WTC11 (cell line): ENCODE measurements around the gene LCE5A. TPM values are rescaled to one million over a fixed set of nuclear protein-coding genes. Genes with fewer than 3 reads are reported as not detected.

Experiments used
- ATAC-seq: fragments of 200-7000 bp; cut with Tn5 transposase; 2 replicates; pipeline ENCODE4 v1.10.0; 2021; ENCODE audit warnings: mild to moderate bottlenecking, moderate library complexity
- CTCF ChIA-PET: fragments of 300-600 bp; sonication (Branson Sonifier 250); formaldehyde crosslinking; loops from one replicate; lab custom pipeline; 2021; ENCODE audit warnings: antibody characterized with exemption; lab: Charles Lee
- POLR2A ChIA-PET: fragments of 350-600 bp; sonication (Branson Sonifier 250); formaldehyde crosslinking; loops from one replicate; lab custom pipeline; 2021; ENCODE audit warnings: antibody characterized with exemption; lab: Charles Lee
- DNase-seq: peaks from one replicate; pipeline ENCODE4 v3.0.0; 2021; ENCODE audit warnings: low spot score
- H3K27ac Mint-ChIP-seq: 2 replicates; pipeline ENCODE4 v1.8.0; 2021; ENCODE audit warnings: mixed read lengths
- H3K27me3 Mint-ChIP-seq: 2 replicates; pipeline ENCODE4 v1.8.0; 2021; ENCODE audit warnings: low read depth, mild to moderate bottlenecking, moderate library complexity, mixed read lengths
- H3K36me3 Mint-ChIP-seq: 2 replicates; pipeline ENCODE4 v1.8.0; 2021; ENCODE audit warnings: mixed read lengths
- H3K4me1 Mint-ChIP-seq: 2 replicates; pipeline ENCODE4 v1.8.0; 2022; ENCODE audit warnings: mixed read lengths
- H3K4me3 Mint-ChIP-seq: 2 replicates; pipeline ENCODE4 v1.8.0; 2021; ENCODE audit warnings: mild to moderate bottlenecking, moderate library complexity, mixed read lengths
- H3K9me3 Mint-ChIP-seq: 2 replicates; pipeline ENCODE4 v1.8.0; 2021; ENCODE audit warnings: mixed read lengths
- ESRRA ChIP-seq: sonication (generic); formaldehyde crosslinking; IDR thresholded peaks from 2 replicates; pipeline ENCODE4 v1.8.1; 2022; ENCODE audit warnings: mild to moderate bottlenecking, missing genetic modification reagents, borderline replicate concordance
- FOXK1 ChIP-seq: sonication (generic); formaldehyde crosslinking; IDR thresholded peaks from 2 replicates; pipeline ENCODE4 v1.8.0; 2022; ENCODE audit warnings: mild to moderate bottlenecking, moderate library complexity, missing genetic modification reagents
- FOXP1 ChIP-seq: sonication (generic); formaldehyde crosslinking; IDR thresholded peaks from 2 replicates; pipeline ENCODE4 v1.8.0; 2022; ENCODE audit warnings: missing genetic modification reagents, mild to moderate bottlenecking, moderate library complexity, borderline replicate concordance
- GRHL2 ChIP-seq: fragments of 250-450 bp; sonication (Bioruptor Pico); IDR thresholded peaks from 2 replicates; pipeline ENCODE4 v1.8.0; 2022; ENCODE audit warnings: mild to moderate bottlenecking, moderate library complexity; ENCODE audit not compliant: insufficient replicate concordance, severe bottlenecking
- JUN ChIP-seq: sonication (generic); formaldehyde crosslinking; IDR thresholded peaks from 2 replicates; pipeline ENCODE4 v1.8.0; 2023; ENCODE audit warnings: mild to moderate bottlenecking, missing genetic modification reagents
- NR1H2 ChIP-seq: sonication (generic); formaldehyde crosslinking; IDR thresholded peaks from 2 replicates; pipeline ENCODE4 v1.9.0; 2021; ENCODE audit warnings: mild to moderate bottlenecking, moderate library complexity, missing genetic modification reagents
- NR3C1 ChIP-seq: sonication (generic); formaldehyde crosslinking; conservative IDR thresholded peaks from 2 replicates; pipeline ENCODE4 v1.8.1; 2023; ENCODE audit warnings: low read depth, mild to moderate bottlenecking, missing genetic modification reagents
- RORB ChIP-seq: fragments of 250-450 bp; sonication (Bioruptor Pico); IDR thresholded peaks from 2 replicates; pipeline ENCODE4 v1.9.0; 2021; ENCODE audit warnings: mild to moderate bottlenecking
- TEAD1 ChIP-seq: sonication (generic); formaldehyde crosslinking; IDR thresholded peaks from 2 replicates; pipeline ENCODE4 v1.8.0; 2022; ENCODE audit warnings: mild to moderate bottlenecking, missing genetic modification reagents
- ZBTB21 ChIP-seq: sonication (generic); formaldehyde crosslinking; IDR thresholded peaks from 2 replicates; pipeline ENCODE4 v1.8.1; 2023; ENCODE audit warnings: mild to moderate bottlenecking, missing genetic modification reagents, borderline replicate concordance
- ZNF317 ChIP-seq: sonication (generic); formaldehyde crosslinking; IDR thresholded peaks from 2 replicates; pipeline ENCODE4 v1.8.1; 2023; ENCODE audit warnings: low read depth, mild to moderate bottlenecking, moderate library complexity, missing genetic modification reagents, borderline replicate concordance
- ZNF396 ChIP-seq: fragments of 250-450 bp; sonication (Bioruptor Pico); IDR thresholded peaks from 2 replicates; pipeline ENCODE4 v1.8.0; 2021; ENCODE audit warnings: mild to moderate bottlenecking, moderate library complexity, borderline replicate concordance
- ZNF671 ChIP-seq: fragments of 250-450 bp; sonication (Bioruptor Pico); IDR thresholded peaks from 2 replicates; pipeline ENCODE4 v1.8.0; 2021; ENCODE audit warnings: mild to moderate bottlenecking
- total RNA-seq: library from RNA; stranded (reverse); gene quantifications from 3 replicates; pipeline ENCODE4 v1.2.3, GENCODE V29; 2021
- TF ChIP-seq, protein P1 (sequence below): sonication (generic); formaldehyde crosslinking; IDR thresholded peaks from 2 replicates; pipeline ENCODE4 v1.8.0; 2023; ENCODE audit warnings: missing genetic modification reagents, mild to moderate bottlenecking, borderline replicate concordance
- TF ChIP-seq, protein P2 (sequence below): sonication (generic); formaldehyde crosslinking; IDR thresholded peaks from 2 replicates; pipeline ENCODE4 v1.8.0; 2023; ENCODE audit warnings: mild to moderate bottlenecking, missing genetic modification reagents
- TF ChIP-seq, protein P3 (sequence below): sonication (generic); formaldehyde crosslinking; IDR thresholded peaks from 2 replicates; pipeline ENCODE4 v1.8.0; 2022; ENCODE audit warnings: mild to moderate bottlenecking, missing genetic modification reagents
- TF ChIP-seq, protein P4 (sequence below): sonication (generic); formaldehyde crosslinking; IDR thresholded peaks from 2 replicates; pipeline ENCODE4 v1.8.1; 2023; ENCODE audit warnings: mild to moderate bottlenecking, missing genetic modification reagents, moderate library complexity
- TF ChIP-seq, protein P5 (sequence below): sonication (generic); formaldehyde crosslinking; IDR thresholded peaks from 2 replicates; pipeline ENCODE4 v1.8.0; 2022; ENCODE audit warnings: mild to moderate bottlenecking, missing genetic modification reagents

The LCE5A gene
- total RNA-seq, 1 experiment from 2014 or later = not detected

DNA sequence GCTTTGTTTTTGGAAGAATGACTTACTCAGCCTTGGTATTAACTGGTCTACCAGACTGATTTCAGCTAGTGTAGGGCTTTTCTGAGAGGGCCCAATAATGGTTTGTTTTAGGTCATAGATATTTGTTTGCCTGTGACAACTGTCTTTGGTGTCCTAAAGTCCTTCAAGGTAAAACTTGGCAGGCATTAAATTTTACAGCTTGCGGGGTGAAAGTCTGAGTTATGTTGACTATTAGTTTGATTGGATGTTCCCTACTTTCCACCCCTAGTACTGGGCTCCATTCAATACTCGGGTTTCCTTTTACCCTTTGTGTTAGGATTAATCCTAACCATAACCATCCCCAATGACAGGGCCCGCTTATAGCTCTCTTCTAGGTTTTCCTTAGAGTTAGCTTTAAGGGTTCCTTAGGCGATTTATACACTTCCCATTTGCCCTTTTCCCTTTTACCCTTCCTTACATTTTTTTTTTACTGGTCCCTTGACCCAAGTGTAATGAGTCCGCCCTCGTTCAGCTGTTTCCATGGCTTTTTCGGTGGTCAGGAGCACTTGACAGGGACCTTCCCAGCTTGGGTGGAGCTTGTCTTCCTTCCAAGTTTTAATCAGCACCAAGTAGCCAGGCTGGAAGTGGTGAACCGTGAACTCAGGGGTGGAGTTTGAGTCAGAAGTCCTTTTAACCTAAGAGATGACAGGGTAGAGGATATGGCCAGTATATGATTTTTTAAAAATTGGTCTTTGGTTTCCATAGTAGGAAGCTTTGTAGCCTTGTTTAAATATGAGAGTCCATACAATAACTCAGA is 28.5 kb upstream of the LCE5A start (continued):
- TF ChIP-seq, protein P1, sequence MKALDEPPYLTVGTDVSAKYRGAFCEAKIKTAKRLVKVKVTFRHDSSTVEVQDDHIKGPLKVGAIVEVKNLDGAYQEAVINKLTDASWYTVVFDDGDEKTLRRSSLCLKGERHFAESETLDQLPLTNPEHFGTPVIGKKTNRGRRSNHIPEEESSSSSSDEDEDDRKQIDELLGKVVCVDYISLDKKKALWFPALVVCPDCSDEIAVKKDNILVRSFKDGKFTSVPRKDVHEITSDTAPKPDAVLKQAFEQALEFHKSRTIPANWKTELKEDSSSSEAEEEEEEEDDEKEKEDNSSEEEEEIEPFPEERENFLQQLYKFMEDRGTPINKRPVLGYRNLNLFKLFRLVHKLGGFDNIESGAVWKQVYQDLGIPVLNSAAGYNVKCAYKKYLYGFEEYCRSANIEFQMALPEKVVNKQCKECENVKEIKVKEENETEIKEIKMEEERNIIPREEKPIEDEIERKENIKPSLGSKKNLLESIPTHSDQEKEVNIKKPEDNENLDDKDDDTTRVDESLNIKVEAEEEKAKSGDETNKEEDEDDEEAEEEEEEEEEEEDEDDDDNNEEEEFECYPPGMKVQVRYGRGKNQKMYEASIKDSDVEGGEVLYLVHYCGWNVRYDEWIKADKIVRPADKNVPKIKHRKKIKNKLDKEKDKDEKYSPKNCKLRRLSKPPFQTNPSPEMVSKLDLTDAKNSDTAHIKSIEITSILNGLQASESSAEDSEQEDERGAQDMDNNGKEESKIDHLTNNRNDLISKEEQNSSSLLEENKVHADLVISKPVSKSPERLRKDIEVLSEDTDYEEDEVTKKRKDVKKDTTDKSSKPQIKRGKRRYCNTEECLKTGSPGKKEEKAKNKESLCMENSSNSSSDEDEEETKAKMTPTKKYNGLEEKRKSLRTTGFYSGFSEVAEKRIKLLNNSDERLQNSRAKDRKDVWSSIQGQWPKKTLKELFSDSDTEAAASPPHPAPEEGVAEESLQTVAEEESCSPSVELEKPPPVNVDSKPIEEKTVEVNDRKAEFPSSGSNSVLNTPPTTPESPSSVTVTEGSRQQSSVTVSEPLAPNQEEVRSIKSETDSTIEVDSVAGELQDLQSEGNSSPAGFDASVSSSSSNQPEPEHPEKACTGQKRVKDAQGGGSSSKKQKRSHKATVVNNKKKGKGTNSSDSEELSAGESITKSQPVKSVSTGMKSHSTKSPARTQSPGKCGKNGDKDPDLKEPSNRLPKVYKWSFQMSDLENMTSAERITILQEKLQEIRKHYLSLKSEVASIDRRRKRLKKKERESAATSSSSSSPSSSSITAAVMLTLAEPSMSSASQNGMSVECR (CRISPR knock-in tag) = no peak
- no peak for TF ChIP-seq ESRRA (CRISPR knock-in tag)
- TF ChIP-seq FOXP1 (CRISPR knock-in tag) = no peak
- TF ChIP-seq, protein P2, sequence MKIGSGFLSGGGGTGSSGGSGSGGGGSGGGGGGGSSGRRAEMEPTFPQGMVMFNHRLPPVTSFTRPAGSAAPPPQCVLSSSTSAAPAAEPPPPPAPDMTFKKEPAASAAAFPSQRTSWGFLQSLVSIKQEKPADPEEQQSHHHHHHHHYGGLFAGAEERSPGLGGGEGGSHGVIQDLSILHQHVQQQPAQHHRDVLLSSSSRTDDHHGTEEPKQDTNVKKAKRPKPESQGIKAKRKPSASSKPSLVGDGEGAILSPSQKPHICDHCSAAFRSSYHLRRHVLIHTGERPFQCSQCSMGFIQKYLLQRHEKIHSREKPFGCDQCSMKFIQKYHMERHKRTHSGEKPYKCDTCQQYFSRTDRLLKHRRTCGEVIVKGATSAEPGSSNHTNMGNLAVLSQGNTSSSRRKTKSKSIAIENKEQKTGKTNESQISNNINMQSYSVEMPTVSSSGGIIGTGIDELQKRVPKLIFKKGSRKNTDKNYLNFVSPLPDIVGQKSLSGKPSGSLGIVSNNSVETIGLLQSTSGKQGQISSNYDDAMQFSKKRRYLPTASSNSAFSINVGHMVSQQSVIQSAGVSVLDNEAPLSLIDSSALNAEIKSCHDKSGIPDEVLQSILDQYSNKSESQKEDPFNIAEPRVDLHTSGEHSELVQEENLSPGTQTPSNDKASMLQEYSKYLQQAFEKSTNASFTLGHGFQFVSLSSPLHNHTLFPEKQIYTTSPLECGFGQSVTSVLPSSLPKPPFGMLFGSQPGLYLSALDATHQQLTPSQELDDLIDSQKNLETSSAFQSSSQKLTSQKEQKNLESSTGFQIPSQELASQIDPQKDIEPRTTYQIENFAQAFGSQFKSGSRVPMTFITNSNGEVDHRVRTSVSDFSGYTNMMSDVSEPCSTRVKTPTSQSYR (CRISPR knock-in tag) = no peak
- TF ChIP-seq RORB (CRISPR knock-in tag) = no peak
- TF ChIP-seq, protein P3, sequence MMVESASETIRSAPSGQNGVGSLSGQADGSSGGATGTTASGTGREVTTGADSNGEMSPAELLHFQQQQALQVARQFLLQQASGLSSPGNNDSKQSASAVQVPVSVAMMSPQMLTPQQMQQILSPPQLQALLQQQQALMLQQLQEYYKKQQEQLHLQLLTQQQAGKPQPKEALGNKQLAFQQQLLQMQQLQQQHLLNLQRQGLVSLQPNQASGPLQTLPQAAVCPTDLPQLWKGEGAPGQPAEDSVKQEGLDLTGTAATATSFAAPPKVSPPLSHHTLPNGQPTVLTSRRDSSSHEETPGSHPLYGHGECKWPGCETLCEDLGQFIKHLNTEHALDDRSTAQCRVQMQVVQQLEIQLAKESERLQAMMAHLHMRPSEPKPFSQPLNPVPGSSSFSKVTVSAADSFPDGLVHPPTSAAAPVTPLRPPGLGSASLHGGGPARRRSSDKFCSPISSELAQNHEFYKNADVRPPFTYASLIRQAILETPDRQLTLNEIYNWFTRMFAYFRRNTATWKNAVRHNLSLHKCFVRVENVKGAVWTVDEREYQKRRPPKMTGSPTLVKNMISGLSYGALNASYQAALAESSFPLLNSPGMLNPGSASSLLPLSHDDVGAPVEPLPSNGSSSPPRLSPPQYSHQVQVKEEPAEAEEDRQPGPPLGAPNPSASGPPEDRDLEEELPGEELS (CRISPR knock-in tag) = no peak
- TF ChIP-seq NR1H2 (CRISPR knock-in tag) = no peak
- TF ChIP-seq NR3C1 (CRISPR knock-in tag) = no peak
- TF ChIP-seq GRHL2 = no peak
- TF ChIP-seq, protein P4, sequence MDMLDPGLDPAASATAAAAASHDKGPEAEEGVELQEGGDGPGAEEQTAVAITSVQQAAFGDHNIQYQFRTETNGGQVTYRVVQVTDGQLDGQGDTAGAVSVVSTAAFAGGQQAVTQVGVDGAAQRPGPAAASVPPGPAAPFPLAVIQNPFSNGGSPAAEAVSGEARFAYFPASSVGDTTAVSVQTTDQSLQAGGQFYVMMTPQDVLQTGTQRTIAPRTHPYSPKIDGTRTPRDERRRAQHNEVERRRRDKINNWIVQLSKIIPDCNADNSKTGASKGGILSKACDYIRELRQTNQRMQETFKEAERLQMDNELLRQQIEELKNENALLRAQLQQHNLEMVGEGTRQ (CRISPR knock-in tag) = no peak
- TF ChIP-seq JUN (CRISPR knock-in tag) = no peak
- TF ChIP-seq, all 79 proteins: peak for 0

DNA sequence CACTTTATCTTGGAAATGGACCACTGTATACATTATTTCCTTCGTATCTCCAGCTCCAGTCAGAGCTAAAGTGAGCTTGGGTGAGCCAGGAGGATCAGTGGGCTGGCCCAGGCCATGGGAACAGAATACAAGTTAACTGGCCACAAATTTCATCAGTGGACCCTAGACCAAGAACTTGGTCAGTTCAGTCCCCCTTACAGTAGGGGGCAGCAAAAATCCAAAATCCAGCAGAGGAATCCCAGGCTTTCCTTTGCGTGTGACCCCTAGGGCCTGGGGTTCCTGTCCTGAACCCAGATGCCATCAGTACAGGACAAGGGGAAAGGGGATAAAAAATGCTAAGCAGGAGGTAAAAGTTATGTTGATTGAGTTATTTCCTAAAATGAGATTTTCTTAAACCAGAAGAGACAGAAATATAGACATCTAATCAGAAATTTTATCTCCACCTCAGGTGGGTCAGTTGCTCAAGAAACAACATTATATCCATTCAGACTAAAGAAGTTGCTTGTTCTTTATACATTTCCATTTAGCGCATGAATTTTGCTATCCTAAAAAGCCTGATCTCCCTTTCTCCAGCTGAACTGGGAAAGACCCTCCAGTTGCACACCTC is 24.1 kb upstream of the LCE5A start:
- peaks cover 73% of the 10 kb centered on the region for H3K9me3 Mint-ChIP-seq
- no peak overlapping the region for H3K27ac Mint-ChIP-seq
- ATAC-seq (no peak), DNase-seq (no peak)
- no peak overlapping the region for H3K4me3 Mint-ChIP-seq
- H3K36me3 Mint-ChIP-seq = peaks cover 62% of the 10 kb centered on the region
- H3K27me3 Mint-ChIP-seq = peaks cover 7% of the 10 kb centered on the region
- POLR2A ChIA-PET = no interaction called here
- TF ChIP-seq FOXK1 (CRISPR knock-in tag) (no peak), ZNF396 (CRISPR knock-in tag) (no peak), ZNF671 (CRISPR knock-in tag) (no peak), TEAD1 (CRISPR knock-in tag) (no peak), ZNF317 (CRISPR knock-in tag) (no peak), JUN (CRISPR knock-in tag) (no peak), NR3C1 (CRISPR knock-in tag) (no peak), ESRRA (CRISPR knock-in tag) (no peak), ZBTB21 (CRISPR knock-in tag) (no peak)
- TF ChIP-seq, protein P5, sequence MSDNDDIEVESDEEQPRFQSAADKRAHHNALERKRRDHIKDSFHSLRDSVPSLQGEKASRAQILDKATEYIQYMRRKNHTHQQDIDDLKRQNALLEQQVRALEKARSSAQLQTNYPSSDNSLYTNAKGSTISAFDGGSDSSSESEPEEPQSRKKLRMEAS (CRISPR knock-in tag) = no peak
- TF ChIP-seq, protein P3 (CRISPR knock-in tag) = no peak
- no peaks in the 10 kb centered on the region for H3K4me1 Mint-ChIP-seq
- CTCF ChIA-PET = no interaction called here
